ENCODE measurements around the gene FIBP. TPM values are rescaled to one million over a fixed set of nuclear protein-coding genes. Genes with fewer than 3 reads are reported as not detected.

FIBP gene
- polyA plus RNA-seq, 1 donor from 2014 or later, result 248 TPM

DNA sequence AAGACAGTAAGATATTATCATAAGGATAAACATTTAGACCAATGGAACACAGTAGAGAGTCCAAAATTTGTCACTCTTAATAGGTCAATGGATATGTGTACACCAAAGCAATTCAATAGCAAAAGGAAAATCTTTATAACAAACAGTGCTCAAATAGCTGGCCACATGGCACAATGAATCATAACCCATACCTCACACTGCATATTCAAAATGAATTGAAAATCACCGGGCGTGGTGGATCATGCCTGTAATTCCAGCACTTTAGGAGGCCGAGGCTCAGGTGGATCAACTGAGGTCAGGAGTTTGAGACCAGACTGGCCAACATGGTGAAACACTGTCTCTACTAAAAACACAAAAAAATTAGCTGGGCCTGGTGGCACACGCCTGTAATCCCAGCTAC is 46.1 kb downstream of the FIBP start:
- H3K79me2 ChIP-seq (replicated peaks; ENCODE audit: insufficient read depth, low read length), result no peaks in the 10 kb centered on the region
- no peaks in the 10 kb centered on the region for H3K36me3 ChIP-seq (ENCODE audit: insufficient read depth, low read length)
- no peaks in the 10 kb centered on the region for H3K27me3 ChIP-seq (ENCODE audit: insufficient read depth, low read depth, low read length)
- H3K4me3 ChIP-seq (ENCODE audit: low read length), result no peak overlapping the region
- no peaks in the 10 kb centered on the region for H4K20me1 ChIP-seq (ENCODE audit: insufficient read depth)
- H3K9me3 ChIP-seq (ENCODE audit: low read length), result no peaks in the 10 kb centered on the region
- no peak overlapping the region for H3K4me2 ChIP-seq (ENCODE audit: low read length)
- no peaks in the 10 kb centered on the region for H3F3A ChIP-seq (ENCODE audit: insufficient read depth, low read length, poor library complexity, severe bottlenecking)
- TF ChIP-seq TAF1 (IDR thresholded peaks at IDR 0.05; ENCODE audit: low read depth) (no peak), RAD21 (conservative IDR thresholded peaks at IDR 0.05) (no peak), SMC3 (conservative IDR thresholded peaks at IDR 0.05; ENCODE audit: poor library complexity) (no peak), POLR2AphosphoS5 (IDR thresholded peaks at IDR 0.05) (no peak), MXI1 (conservative IDR thresholded peaks at IDR 0.05; ENCODE audit: poor library complexity, severe bottlenecking) (no peak), CTCF (IDR thresholded peaks at IDR 0.05; ENCODE audit: poor library complexity, severe bottlenecking) (no peak), REST (IDR thresholded peaks at IDR 0.05; ENCODE audit: borderline replicate concordance) (no peak), EP300 (conservative IDR thresholded peaks at IDR 0.05; ENCODE audit: poor library complexity, severe bottlenecking) (no peak), EZH2 (IDR thresholded peaks at IDR 0.05; ENCODE audit: borderline replicate concordance, insufficient read depth, low read length, poor library complexity, severe bottlenecking) (no peak)
- no peak overlapping the region for H3K9ac ChIP-seq (ENCODE audit: low read length)
- no peaks in the 10 kb centered on the region for H3K9me2 ChIP-seq (ENCODE audit: insufficient read depth, low read length)
- no peak overlapping the region for H3K27ac ChIP-seq (ENCODE audit: low read length)
- no peak overlapping the region for H2AFZ ChIP-seq (ENCODE audit: low read depth, low read length)

- TF ChIP-seq REST (IDR thresholded peaks at IDR 0.05; ENCODE audit: borderline replicate concordance) (no peak), EZH2 (IDR thresholded peaks at IDR 0.05; ENCODE audit: borderline replicate concordance, insufficient read depth, low read length, poor library complexity, severe bottlenecking) (no peak), MXI1 (conservative IDR thresholded peaks at IDR 0.05; ENCODE audit: poor library complexity, severe bottlenecking) (no peak), POLR2AphosphoS5 (IDR thresholded peaks at IDR 0.05) (no peak), EP300 (conservative IDR thresholded peaks at IDR 0.05; ENCODE audit: poor library complexity, severe bottlenecking) (no peak), SMC3 (conservative IDR thresholded peaks at IDR 0.05; ENCODE audit: poor library complexity) (no peak), TAF1 (IDR thresholded peaks at IDR 0.05; ENCODE audit: low read depth) (no peak), CTCF (IDR thresholded peaks at IDR 0.05; ENCODE audit: poor library complexity, severe bottlenecking) (no peak), RAD21 (conservative IDR thresholded peaks at IDR 0.05) (no peak)
- Histone ChIP-seq H3K9ac (ENCODE audit: low read length) (peak overlapping the region; percentile 79), H2AFZ (ENCODE audit: low read depth, low read length) (peak overlapping the region; percentile 71)
These were observed 54.1 kb downstream of the FIBP start for GRCh38 chr11:65834202-65834601.

More at GRCh38 chr11:65834202-65834601, 54.1 kb downstream of the FIBP start:
- H4K20me1 ChIP-seq (ENCODE audit: insufficient read depth), result no peaks in the 10 kb centered on the region
- peak overlapping the region; percentile 71 for H3K4me2 ChIP-seq (ENCODE audit: low read length)
- no peaks in the 10 kb centered on the region for H3K27me3 ChIP-seq (ENCODE audit: insufficient read depth, low read depth, low read length)
- peaks cover 4% of the 10 kb centered on the region for H3K79me2 ChIP-seq (replicated peaks; ENCODE audit: insufficient read depth, low read length)
- no peaks in the 10 kb centered on the region for H3K9me3 ChIP-seq (ENCODE audit: low read length)
- no peaks in the 10 kb centered on the region for H3K9me2 ChIP-seq (ENCODE audit: insufficient read depth, low read length)
- no peaks in the 10 kb centered on the region for H3K36me3 ChIP-seq (ENCODE audit: insufficient read depth, low read length)
- H3F3A ChIP-seq (ENCODE audit: insufficient read depth, low read length, poor library complexity, severe bottlenecking), result no peaks in the 10 kb centered on the region
- H3K27ac ChIP-seq (ENCODE audit: low read length), result peak overlapping the region; percentile 25
- H3K4me3 ChIP-seq (ENCODE audit: low read length), result peak overlapping the region; percentile 74

All from neural cell (in vitro differentiated cells).